Cortex of kidney (tissue), 1 donor: ENCODE data around the gene MSANTD1.
"Not testable (repeated sequence)": the region's sequence is repeated elsewhere in the genome, so short reads cannot be mapped to it uniquely, and the experiment has no call there.

ENCODE experiments used
- DNase-seq: peaks from one replicate; lab custom pipeline; 2025; lab: John Stamatoyannopoulos, UW

MSANTD1 gene

GRCh38 chr4:3290889-3291321 lies 41.9 kb downstream of the MSANTD1 start:
- no peak for DNase-seq

DNA sequence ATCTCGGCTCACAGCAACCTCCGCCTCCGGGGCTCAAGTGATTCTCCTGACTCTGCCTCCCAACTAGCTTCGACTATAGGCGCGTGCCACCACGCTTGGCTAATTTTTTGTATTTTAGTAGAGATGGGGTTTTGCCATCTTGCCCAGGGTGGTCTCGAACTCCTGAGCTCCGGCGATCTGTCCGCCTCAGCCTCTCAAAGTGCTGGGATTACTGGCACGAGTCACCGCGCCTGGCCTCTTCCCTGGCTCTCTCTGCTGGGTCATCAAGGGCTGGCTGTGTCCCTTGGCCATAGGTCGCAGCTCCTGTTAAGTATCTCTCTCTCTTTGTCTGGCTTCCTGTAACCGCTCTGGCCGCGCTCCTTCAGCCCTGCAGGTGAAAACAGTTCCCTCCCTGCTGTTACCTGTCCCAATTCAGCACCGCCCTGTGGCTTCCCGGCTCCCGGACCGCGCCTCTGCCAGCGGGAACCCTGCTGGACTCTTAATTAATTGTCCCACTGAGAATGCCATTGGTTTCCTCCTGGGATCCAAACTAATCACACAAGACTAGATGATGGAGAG lies 42.5 kb downstream of the MSANTD1 start:
- DNase-seq = no peak

GRCh38 chr4:3291969-3292570 lies 43.1 kb downstream of the MSANTD1 start:
- no peak for DNase-seq

DNA sequence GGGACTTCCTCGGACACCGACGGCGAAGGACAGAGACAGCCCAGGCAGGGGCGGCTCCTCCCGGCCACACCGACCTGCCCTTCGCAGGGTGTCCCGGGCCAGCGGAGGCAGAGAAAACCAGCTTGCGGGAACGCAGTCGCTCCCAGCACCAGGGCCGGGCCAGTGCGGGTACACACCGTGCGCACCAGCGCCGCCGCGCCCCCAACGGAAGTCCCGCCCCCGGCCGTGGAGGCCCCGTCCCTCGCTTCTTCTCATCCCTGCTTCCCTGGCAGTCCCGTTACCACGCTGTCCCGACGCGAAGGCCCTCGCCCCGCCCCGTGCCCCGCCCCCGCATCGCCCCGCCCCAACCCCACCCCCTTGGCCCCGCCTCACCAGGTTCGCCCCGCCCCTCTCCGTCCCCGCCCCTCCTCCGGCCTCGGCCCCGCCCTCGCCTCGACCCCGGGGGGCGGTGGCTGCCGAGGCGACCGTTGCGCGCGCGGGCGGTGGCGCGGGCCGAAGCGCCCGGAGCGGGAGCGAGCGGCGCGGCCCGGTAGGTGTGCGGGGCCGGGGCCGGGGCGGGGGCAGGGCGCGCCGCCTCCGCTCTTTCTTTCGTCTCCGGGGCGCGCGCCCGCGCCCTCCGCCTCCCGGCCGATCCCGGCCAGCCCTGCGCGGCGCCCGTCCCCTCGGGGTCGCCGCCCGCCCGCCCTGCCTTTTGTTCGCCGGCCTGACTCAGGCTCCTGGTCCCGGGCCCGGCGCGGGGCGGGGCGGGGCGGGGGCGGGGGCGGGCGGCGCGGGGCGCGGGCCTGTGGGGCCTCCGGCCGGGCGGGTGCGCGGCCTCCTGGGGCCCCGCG lies 43.8 kb downstream of the MSANTD1 start, which contains the start of gene RGS12:
TSS of gene RGS12 (plus strand) at position 451 of the 830 bp plus-strand sequence. CDS start 23,150 bp downstream, outside the sequence.
- no peak for DNase-seq

DNA sequence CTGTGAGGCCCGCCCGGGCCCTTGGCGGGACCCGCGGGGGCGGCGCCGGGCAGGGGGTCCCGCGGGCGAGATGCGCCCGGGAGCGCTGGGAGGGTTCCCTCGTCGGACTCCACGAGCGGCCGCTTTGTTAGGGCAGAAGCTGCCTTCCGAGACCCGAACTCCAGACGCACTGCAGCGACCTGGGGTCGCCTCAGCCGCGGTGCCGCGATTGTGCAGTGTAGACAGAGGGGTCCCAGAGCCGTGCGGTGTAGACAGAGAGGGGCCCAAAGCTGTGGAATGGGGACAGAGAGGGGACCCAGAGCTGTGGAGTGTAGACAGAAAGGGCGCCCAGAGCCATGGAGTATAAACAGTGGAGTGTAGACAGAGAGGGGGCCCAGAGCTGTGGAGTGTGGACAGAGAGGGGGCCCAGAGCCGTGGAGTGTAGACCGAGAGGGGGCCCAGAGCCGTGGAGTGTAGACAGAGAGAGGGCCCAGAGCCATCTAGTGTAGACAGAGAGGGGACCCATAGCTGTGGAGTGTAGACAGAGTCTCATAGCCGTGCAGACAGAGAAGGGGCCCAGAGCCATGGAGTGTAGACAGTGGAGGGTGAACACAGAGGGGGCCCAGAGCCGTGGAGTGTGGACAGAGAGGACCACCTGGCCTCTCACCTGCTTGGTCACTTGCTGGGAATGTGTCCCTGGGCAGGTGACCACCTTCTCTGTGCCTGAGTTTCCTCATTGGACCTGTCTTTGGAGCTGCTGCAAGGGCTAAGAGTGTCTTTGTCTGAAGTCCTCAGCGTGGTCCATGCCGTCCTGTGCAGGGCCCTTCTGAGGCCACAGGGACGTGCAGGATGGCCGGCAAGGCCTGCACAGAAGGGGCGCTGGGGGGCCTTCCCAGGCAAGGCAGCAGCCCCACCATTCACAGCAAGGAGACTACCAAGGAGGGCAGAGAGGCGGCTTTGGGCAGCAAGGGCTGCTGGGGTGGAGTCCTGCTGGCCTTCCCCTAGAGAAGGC lies 44.7 kb downstream of the MSANTD1 start:
- DNase-seq = no peak

GRCh38 chr4:3294401-3295241 lies 45.7 kb downstream of the MSANTD1 start:
- DNase-seq = no peak

- DNase-seq = no peak
These were observed 47.1 kb downstream of the MSANTD1 start for GRCh38 chr4:3295837-3296624.

DNA sequence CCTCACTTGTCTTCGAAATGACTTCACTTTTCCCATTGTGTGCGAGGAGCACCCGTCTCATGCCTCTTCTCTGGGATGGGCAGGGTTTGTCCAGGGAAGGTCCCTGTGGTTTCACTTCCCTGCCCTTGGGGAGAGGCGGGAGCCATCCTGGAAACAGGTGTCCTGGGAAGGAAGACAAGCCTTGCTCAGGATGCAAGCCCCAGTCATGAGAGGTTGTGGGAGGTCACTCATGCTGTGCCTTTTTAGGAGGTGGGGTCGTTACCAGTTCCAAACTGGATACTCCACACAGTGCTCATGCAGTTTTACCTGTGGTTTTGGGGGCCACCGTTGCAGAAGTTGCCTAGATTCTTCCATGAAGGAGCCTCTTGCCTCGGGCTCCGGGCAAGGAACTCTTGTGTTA lies 47.7 kb downstream of the MSANTD1 start:
- no peak for DNase-seq

GRCh38 chr4:3297066-3297859 lies 48.3 kb downstream of the MSANTD1 start:
- DNase-seq = no peak

GRCh38 chr4:3299122-3299975 lies 50.4 kb downstream of the MSANTD1 start:
- DNase-seq = no peak

DNA sequence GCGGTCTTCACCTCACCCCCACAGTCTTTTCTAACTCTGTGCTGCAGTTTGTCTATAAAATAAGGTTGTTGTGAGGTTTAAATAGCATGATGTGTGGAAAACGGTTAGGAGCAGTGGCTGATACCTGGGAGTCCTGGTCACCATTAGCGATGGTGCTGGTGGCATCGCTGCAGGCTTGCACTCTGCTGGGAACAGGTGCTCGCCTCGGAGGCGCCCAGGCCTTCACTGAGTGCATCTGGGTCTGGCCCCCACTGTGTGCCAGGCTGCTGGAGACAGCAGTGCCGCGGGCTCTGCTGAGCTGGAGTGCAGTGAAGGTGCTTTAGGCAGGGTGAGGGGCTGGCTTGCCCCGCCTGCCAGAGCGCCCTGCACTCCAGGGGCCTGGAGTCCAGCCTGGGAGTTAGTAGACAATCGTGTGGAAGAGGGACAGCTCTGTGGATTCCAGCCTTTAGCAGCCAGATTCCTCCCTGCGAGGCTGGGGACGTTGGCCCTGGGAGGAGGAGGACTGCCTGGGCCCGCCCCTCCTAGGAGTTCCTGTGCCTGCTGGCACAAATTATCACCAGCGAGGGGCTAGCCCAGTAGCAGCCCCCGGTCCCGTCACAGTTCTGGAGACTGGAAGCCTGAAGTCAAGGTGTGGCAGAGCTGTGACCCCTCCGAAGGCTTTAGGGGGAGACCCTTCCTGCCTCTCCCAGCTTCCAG lies 51.2 kb downstream of the MSANTD1 start:
- no peak for DNase-seq

DNA sequence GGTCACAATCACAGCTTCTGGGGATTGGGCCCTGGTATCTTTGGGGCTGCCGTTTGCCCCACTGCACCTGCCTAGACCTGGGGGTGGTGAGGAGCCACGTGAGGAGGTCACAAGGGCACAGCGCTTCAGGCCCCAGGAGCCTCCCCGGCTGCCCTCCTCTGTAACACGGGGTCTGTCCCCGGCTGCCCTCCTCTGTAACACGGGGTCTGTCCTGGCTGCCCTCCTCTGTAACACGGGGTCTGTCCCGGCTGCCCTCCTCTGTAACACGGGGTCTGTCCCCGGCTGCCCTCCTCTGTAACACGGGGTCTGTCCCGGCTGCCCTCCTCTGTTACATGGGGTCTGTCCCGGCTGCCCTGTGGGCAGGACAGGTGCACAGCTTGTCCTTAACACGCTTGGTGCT lies 51.9 kb downstream of the MSANTD1 start:
- not testable (repeated sequence) for DNase-seq

GRCh38 chr4:3301450-3302172 lies 52.7 kb downstream of the MSANTD1 start:
- no peak for DNase-seq

DNA sequence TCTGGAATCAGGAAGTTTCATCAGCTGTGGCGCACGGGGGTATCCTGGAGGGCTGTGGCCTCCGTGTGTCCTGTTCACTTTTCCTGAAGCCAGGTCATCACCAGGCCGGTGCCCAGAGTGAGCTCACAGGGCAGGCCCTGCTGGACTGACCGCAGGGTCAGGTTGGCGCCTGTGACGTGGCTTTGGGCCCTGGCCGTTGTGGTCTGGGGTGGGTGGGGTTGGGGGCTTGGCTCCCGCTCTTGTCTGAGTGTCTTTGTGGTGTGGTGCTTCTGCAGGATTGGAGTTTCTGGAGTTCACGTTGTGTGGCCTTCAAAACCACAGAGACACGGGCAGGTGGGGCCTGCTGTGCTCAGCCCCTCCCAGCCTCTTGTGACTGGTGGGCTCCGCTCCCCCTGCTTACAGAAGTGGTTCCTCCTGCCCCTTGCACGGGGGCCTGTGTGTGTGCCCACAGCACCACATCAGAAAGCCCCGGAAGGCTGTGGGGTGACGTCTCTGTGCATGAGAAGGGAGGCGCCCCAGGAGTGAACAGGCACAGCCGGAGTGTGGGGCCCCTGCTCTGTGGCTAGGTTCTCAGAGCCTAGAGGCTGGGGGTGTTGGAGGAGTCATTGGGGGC lies 53.3 kb downstream of the MSANTD1 start:
- no peak for DNase-seq

- no peak for DNase-seq
These were observed 54.0 kb downstream of the MSANTD1 start for GRCh38 chr4:3302786-3303564.

GRCh38 chr4:3303565-3303824 lies 54.5 kb downstream of the MSANTD1 start:
- no peak for DNase-seq
